Dendritic cell treated with granulocyte-macrophage colony-stimulating factor and Interleukin-4, amounts not matched to agents 40 ng/mL and 50 ng/mL, for 4 days (primary cell): ENCODE data around the gene MAD1L1.
A peak's percentile ranks its signal among the peaks of the same experiment; 100 is the strongest.

Experiments
- H3K27ac Mint-ChIP-seq: one replicate; pipeline ENCODE4 v1.8.0; 2022; ENCODE audit warnings: mild to moderate bottlenecking, mixed read lengths
- H3K27me3 Mint-ChIP-seq: one replicate; pipeline ENCODE4 v1.8.0; 2022; ENCODE audit warnings: mild to moderate bottlenecking, mixed read lengths
- H3K36me3 Mint-ChIP-seq: one replicate; pipeline ENCODE4 v1.8.0; 2022; ENCODE audit warnings: low read depth, mixed read lengths
- H3K4me1 Mint-ChIP-seq: one replicate; pipeline ENCODE4 v1.8.0; 2022; ENCODE audit warnings: low read depth, mixed read lengths
- H3K4me3 Mint-ChIP-seq: one replicate; pipeline ENCODE4 v1.8.0; 2022; ENCODE audit warnings: mild to moderate bottlenecking, moderate library complexity, mixed read lengths
- H3K9me3 Mint-ChIP-seq: one replicate; pipeline ENCODE4 v1.8.0; 2022; ENCODE audit warnings: mixed read lengths
- intact Hi-C: fragments of 100-400 bp; cut with micrococcal nuclease; formaldehyde crosslinking; loops from one replicate; pipeline ENCODE4 v1.15.0; 2022

MAD1L1 gene

DNA sequence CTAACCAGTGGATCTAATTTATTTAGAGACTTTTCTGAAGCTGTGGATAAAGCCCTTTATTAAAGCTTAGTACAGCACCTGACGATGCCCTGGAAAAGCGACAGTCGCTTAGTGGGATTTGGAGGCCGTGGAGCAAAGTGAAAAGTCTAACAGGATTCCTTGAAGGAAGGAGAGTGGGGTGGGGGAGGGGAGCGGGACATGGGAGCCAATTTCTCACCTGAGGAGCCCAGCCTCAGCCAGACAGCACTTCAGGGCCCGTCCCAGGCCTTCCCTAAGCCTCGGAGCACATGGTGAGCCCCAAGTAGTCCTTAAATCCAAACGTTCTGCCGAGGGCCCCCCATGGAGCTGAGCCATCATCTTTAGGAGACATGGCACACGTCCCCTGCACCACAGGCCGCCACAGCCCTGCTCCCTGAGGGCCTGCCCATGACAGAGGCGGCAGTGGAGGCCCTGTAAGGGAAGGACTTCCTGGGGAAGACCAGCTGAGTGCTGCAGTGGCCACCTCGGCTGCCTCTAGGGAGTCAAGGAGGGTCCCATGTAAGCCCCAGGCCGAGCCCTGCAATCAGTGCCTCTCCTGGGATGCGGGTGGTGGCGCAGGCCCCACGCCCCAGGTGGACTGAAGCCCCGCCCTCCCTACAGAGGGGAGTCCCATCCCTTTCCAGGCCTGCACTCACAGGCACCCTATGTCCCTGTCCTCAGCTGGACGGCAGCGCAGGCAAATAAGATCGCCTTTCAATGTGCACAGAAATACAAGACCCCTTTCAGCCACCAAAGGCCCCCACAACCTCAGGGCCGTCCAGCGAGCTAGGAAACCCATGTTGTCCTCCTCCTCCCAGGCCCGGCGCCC is 187.0 kb downstream of the MAD1L1 start:
- Mint-ChIP-seq H3K27ac (no peak overlapping the region), H3K27me3 (no peaks in the 10 kb centered on the region), H3K4me3 (no peak overlapping the region), H3K9me3 (peaks cover 7% of the 10 kb centered on the region), H3K36me3 (peaks cover 43% of the 10 kb centered on the region), H3K4me1 (peaks cover 19% of the 10 kb centered on the region)
- intact Hi-C loops: no loop called here

DNA sequence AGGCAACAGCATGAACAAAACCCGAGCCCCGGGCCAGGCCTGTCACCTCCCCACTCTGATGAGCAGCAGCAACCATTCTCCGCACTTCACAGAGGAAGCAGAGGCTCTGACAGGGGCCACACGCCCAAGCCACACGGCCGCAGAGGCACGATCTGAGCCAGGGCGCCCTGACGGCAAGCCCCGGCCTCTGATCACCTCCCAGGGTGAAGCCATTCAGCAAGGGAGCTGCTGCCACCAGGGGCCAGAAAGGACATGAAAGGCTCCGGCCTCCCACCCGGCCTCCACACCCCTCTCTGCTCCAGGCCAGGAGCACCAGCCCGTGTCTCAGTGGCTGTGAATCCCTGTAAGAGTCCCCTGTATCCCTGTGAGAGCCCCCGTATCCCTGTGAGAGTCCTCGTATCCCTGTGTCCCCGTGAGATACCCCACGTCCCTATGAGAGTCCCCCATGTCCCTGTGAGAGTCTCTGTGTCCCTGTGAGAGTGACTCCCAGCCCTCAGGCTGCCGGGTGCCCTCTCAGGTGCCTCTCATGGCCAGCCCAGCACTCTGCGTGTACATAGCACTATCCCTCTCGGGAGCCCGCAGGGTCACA is 187.8 kb downstream of the MAD1L1 start:
- H3K36me3 Mint-ChIP-seq: peaks cover 43% of the 10 kb centered on the region
- H3K27me3 Mint-ChIP-seq: no peaks in the 10 kb centered on the region
- intact Hi-C loops: no loop called here
- H3K27ac Mint-ChIP-seq: no peak overlapping the region
- no peak overlapping the region for H3K4me3 Mint-ChIP-seq
- H3K9me3 Mint-ChIP-seq: peaks cover 7% of the 10 kb centered on the region
- H3K4me1 Mint-ChIP-seq: peaks cover 22% of the 10 kb centered on the region

DNA sequence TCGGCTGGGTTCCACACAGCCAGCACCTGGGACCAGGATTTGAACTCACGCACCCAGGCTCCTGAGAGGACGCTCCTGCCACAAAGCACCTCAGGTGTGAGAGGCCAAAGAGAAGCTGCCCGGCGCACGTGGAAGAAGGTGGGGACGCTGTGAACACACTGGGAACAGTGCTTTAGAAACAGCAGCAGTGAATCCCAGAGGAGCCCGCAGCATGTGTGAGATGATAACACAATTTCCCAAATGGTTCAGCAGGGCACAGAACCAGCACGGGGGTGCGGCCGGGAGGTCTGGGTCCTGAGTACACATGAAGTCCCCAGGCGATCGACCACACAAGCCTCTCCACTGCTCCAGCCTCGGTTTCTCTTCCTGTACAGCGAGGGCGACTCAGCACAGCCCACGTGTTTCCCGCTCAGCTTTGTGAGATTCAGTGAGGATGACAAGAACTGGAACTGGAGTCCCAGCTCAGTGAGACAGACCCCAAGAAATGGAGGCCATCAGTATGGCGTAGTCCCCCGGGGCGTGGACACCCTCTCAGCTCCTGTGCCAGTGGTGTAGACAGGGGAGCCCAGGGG is 188.3 kb downstream of the MAD1L1 start:
- intact Hi-C loops: no loop called here
- Mint-ChIP-seq H3K27ac (no peak overlapping the region), H3K4me3 (no peak overlapping the region), H3K36me3 (peaks cover 48% of the 10 kb centered on the region), H3K4me1 (peaks cover 19% of the 10 kb centered on the region), H3K9me3 (peaks cover 7% of the 10 kb centered on the region), H3K27me3 (no peaks in the 10 kb centered on the region)

DNA sequence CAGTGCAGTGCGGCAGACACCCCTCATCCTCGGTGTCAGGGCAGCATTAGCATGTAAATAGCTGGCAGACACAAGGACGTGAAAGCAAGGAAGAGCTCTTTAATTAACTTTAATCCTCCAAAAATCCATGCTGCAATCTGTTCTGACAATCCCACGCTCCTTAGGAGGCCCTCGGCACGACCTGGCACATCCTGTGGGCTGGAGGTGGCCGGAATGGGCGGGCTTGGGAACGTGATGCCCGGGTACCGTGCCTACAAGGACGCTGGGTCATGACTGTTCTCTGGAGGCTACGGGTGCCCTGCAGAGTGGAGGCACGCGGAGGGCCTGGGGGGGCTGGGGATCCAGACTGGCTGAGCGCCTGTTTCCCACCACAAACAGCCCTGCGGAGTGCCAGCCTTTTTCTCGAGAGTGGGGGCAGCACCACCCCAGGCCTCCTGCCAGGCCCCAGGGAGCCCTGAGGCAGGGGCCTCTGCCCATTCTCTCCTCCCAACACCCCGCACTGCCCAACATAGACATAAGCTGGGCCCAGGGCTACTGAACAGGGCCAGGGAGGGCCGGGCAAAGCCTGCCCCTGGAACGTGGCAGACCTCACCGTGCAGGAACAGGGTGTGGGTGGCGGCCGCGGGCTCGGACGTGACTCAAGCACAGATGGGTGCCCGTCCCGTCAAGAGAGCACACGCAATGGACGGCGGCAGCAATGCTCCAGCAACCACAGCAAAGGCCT is 189.3 kb downstream of the MAD1L1 start:
- no peak overlapping the region for H3K4me3 Mint-ChIP-seq
- peaks cover 7% of the 10 kb centered on the region for H3K9me3 Mint-ChIP-seq
- H3K4me1 Mint-ChIP-seq: peaks cover 21% of the 10 kb centered on the region
- no peak overlapping the region for H3K27ac Mint-ChIP-seq
- H3K27me3 Mint-ChIP-seq: no peaks in the 10 kb centered on the region
- H3K36me3 Mint-ChIP-seq: peaks cover 51% of the 10 kb centered on the region
- intact Hi-C loops: no loop called here

DNA sequence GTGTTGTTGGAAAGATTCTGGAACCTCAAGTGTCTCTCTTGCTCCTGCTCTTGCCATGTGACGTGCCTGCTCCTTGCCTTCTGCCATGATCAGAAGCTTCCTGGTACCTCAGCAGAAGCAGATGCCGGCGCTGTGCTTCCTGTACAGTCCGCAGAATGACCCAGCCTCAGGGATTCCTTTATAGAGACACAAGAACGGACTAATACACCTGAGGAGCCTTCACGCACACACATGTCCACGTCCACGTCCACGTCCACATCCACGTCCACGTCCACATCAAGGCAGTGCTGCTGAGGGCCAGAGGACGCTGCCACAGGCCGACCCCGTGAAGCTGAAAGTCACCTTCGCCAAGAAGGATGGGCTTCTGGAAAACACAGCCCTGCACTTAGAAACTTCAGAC is 190.1 kb downstream of the MAD1L1 start:
- peaks cover 26% of the 10 kb centered on the region for H3K4me1 Mint-ChIP-seq
- intact Hi-C loops: no loop called here
- peaks cover 7% of the 10 kb centered on the region for H3K9me3 Mint-ChIP-seq
- no peak overlapping the region for H3K4me3 Mint-ChIP-seq
- no peak overlapping the region for H3K27ac Mint-ChIP-seq
- H3K27me3 Mint-ChIP-seq: no peaks in the 10 kb centered on the region
- H3K36me3 Mint-ChIP-seq: peaks cover 51% of the 10 kb centered on the region

DNA sequence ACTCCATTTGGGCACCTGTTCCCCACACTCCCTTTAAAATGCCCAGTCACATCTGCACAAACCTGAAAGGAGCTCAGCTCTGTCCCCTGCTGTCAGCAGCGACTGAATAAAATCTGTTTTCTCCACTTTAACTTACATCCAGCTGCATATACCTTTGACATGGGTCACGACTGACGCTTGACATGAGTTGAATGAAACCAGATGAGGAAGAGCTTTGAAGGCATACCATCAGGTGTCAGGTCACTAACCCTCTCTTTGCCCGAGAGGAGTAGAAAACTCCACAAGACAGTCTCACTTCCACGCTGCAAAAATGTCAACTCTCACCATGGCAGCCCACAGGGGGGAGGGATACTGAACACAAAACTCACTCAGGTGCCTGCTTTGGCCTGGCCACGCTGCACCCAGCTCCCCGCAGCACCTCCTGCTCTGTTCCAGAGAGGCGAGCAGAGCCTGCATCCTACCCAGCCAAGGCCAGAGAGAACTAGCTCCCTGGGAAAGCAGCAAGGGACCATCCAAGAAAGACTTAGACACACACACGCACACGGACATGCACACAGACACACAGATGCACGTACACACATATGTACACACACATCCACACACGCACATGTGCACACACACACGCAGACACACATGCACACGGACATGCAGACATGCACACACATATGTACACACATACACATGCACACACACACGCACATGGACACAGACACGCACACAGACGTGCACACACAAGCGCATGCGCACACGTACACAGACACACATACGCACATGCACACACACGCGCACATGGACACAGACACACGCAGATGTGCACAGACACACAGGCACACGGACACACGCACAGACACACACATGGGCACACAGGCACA is 191.0 kb downstream of the MAD1L1 start:
- Mint-ChIP-seq H3K9me3 (peaks cover 7% of the 10 kb centered on the region), H3K27me3 (no peaks in the 10 kb centered on the region), H3K36me3 (peaks cover 56% of the 10 kb centered on the region), H3K4me1 (peaks cover 34% of the 10 kb centered on the region), H3K27ac (no peak overlapping the region), H3K4me3 (no peak overlapping the region)
- intact Hi-C loops: no loop called here

DNA sequence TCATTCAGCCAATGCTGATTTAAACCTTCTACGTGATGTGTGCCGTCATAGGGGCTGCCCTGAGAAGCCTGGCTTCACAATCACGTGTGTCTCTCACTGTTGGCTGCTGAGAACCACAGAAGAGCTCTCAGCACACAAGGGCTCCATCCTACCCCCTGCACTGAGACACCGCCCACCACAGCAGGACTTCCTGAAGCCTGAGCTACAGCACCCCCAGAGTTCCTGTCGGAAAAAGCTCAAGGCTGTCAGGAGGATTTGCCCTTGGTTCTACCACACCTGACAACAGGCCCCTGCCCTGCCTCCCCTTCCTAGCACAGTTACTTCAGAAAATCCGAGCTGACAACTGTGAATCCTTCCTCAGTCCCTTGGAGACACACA is 191.9 kb downstream of the MAD1L1 start:
- Mint-ChIP-seq H3K27ac (no peak overlapping the region), H3K4me1 (peaks cover 36% of the 10 kb centered on the region), H3K27me3 (no peaks in the 10 kb centered on the region), H3K9me3 (peaks cover 7% of the 10 kb centered on the region), H3K4me3 (no peak overlapping the region), H3K36me3 (peaks cover 59% of the 10 kb centered on the region)
- intact Hi-C loops: no loop called here

DNA sequence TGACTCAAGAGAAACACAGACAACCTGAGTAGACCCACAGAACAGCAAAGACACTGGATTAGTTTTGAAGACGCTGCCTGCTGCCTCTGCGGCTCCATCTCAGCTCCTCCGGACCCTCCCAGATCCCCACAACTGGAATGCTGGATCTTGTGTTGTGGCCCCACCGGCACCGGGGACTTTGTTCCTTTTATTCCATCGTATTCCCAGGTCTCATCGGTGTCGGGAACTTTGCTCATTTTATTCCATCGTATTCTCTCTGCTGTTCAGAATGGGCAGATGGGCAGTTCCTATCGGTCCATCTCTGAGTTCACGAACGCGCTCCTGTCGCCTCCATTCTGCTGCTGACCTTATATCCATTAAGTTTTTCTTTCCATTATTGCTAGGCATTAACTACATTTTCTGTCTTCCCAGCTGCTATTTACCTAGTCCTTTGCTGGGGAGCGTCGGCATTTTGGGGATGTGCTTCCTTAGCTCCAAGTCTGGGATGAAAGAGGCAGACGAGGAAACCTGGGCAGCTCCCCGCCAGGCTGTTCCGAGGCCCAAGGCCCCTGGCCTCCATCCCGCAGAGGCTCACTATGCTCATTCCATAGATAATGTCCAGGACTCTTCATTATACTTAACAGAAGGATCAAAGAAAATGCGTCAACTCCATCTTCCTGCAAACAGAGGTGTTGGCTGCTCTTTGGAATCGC is 192.4 kb downstream of the MAD1L1 start:
- intact Hi-C loops: no loop called here
- no peaks in the 10 kb centered on the region for H3K27me3 Mint-ChIP-seq
- peaks cover 7% of the 10 kb centered on the region for H3K9me3 Mint-ChIP-seq
- H3K4me3 Mint-ChIP-seq: no peak overlapping the region
- peaks cover 36% of the 10 kb centered on the region for H3K4me1 Mint-ChIP-seq
- no peak overlapping the region for H3K27ac Mint-ChIP-seq
- H3K36me3 Mint-ChIP-seq: peaks cover 59% of the 10 kb centered on the region

DNA sequence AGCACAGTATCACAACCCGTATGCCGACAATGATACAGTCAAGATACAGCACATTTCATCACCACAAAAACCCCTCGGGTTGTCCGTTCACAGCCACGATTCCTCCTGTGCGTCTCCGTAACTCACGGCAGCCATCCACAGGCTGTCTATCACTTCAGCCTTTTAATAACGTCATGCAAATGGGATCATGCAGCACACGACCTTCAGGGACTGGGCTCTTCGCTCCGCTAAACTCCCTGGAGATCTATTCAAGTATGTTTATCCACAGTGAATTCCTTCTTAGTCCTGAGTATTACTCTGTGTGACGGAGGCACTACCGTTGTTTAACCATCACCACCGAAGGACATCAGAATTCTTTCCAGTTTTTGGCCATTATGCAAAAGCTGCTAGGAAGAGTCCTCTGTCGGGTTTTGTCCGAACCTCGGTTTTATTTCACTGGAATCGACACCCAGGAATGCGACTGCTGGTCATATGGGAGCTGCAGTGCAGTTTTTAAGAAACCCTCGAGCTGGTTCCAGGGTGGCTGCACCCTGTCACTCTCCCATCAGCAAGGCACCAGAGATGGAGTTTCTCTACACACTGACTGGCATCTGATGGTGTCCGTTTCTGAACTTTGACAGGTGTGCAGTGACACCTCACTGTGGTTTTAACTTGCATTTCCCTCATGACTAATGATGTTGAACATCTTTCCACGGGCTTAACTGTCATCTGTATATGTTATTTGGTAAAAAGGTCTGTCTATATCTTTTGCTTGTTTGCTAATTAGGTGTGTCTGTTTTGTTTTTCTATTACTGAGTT is 193.6 kb downstream of the MAD1L1 start:
- Mint-ChIP-seq H3K36me3 (peaks cover 47% of the 10 kb centered on the region), H3K27me3 (no peaks in the 10 kb centered on the region), H3K4me1 (peaks cover 36% of the 10 kb centered on the region), H3K27ac (no peak overlapping the region), H3K9me3 (peaks cover 7% of the 10 kb centered on the region), H3K4me3 (no peak overlapping the region)
- intact Hi-C loops: no loop called here

DNA sequence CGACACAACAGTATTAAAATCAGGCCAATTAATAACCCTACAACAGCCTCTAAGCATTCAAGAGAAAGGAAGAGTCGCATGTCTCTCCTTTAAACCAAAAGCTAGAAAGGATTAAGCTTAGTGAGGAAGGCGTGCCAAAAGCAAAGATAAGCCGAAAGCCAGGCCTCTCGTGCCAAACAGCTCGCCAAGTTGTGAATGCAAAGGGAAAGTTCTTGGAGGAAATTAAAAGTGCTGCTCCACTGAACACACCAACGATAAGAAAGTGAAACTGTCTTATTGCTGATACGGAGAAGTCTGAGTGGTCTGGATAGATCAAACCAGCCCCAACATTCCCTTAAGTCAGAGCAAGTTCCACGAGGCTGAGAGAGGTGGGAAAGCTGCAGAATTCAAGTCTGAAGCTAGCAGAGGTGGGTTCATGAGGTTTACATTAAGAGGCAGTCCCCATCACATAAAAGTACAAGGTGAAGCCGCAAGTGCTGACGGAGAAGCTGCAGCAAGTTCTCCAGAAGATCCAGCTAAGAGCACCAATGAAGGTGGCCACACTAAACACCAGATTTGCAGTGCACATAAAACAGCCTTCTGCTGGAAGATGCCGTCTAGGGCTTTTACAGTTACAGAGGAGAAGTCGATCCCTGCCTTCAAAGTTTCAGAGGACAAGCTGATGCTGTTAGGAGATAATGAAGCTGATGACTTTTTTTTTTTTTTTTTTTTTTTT is 194.8 kb downstream of the MAD1L1 start:
- intact Hi-C loops: no loop called here
- Mint-ChIP-seq H3K27me3 (no peaks in the 10 kb centered on the region), H3K27ac (peak overlapping the region; percentile 75), H3K9me3 (peaks cover 3% of the 10 kb centered on the region), H3K4me3 (peak overlapping the region; percentile 61), H3K4me1 (peaks cover 36% of the 10 kb centered on the region), H3K36me3 (peaks cover 36% of the 10 kb centered on the region)

DNA sequence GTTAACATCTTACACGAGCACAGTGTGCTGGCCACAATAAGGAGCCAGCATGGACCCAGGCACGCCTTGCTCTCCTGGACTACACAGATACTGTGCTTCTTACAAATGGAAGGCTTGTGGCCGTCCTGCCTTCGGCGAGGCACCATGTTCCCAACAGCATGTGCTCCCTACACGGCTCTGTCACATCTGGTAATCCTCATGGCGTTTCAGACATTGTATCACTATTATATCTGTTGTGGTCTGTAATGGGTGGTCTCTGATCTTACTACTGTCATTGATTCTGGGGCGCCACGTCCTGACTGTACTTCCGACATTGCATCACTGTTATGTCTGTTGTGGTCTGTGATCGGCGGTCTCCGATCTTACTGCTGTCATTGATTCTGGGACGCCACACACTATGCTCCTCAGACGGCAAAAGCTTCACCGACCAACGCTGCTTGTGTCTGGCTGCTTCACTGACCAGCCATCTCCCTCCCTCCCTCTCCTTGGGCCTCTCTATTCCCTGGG is 195.4 kb downstream of the MAD1L1 start:
- peak overlapping the region; percentile 75 for H3K27ac Mint-ChIP-seq
- intact Hi-C loops: no loop called here
- H3K9me3 Mint-ChIP-seq: no peaks in the 10 kb centered on the region
- H3K36me3 Mint-ChIP-seq: peaks cover 29% of the 10 kb centered on the region
- peaks cover 42% of the 10 kb centered on the region for H3K4me1 Mint-ChIP-seq
- peak overlapping the region; percentile 61 for H3K4me3 Mint-ChIP-seq
- no peaks in the 10 kb centered on the region for H3K27me3 Mint-ChIP-seq

DNA sequence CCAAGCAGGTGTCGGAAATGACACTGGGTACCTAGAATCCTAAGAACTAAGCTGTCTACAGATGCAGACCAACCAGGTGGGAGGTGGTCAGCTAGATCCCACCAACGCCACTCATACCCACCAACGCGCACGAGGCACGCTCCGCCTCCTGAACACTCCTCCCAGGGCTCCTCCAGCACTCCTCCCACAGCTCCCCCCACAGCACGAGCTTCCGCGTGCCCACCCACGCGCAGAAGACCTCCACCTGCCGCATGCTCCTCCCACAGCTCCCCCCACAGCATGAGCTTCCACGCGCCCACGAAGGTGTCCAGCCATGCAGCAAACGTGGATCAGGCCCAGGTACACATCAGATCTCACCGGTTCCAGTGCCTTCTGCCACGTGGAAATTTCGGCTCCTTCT is 196.0 kb downstream of the MAD1L1 start:
- Mint-ChIP-seq H3K9me3 (no peaks in the 10 kb centered on the region), H3K4me3 (no peak overlapping the region), H3K27me3 (no peaks in the 10 kb centered on the region), H3K36me3 (peaks cover 24% of the 10 kb centered on the region), H3K27ac (no peak overlapping the region), H3K4me1 (peaks cover 44% of the 10 kb centered on the region)
- intact Hi-C loops: no loop called here
